ENCODE measurements around the gene CRYGA. TPM values are rescaled to one million over a fixed set of nuclear protein-coding genes. Genes with fewer than 3 reads are reported as not detected.

Gene CRYGA
- polyA plus RNA-seq, 1 of the 3 experiments (the other 2 are of a cell fraction): not detected

- Histone ChIP-seq H3K9me2 (no peaks in the 10 kb centered on the region), H3K4me1 (ENCODE audit: control insufficient read depth in 1 of 2, insufficient read depth in 2 of 2, low read depth in 1 of 2, low read length in 1 of 2) (no peaks in the 10 kb centered on the region; a peak in 1 of 4 replicates), H3K9me3 (no peaks in the 10 kb centered on the region), H3K79me2 (ENCODE audit: insufficient read depth) (no peaks in the 10 kb centered on the region), H2AFZ (ENCODE audit: low read depth) (no peak overlapping the region), H3K9ac (no peak overlapping the region), H3K4me3 (ENCODE audit: low read depth in 2 of 2, low read length in 1 of 2) (no peak overlapping the region), H3K36me3 (replicated peaks in 1 of 2; ENCODE audit: control insufficient read depth in 1 of 2, insufficient read depth in 2 of 2, low read length in 1 of 2) (no peaks in the 10 kb centered on the region), H3K27me3 (ENCODE audit: insufficient read depth) (no peaks in the 10 kb centered on the region), H3K4me2 (no peak overlapping the region), H4K20me1 (ENCODE audit: insufficient read depth) (no peaks in the 10 kb centered on the region), H3K27ac (ENCODE audit: low read depth in 2 of 2, low read length in 1 of 2) (no peak overlapping the region), H3F3A (replicated peaks; ENCODE audit: insufficient read depth) (no peaks in the 10 kb centered on the region)
- TF ChIP-seq NFIC (IDR thresholded peaks at IDR 0.05; ENCODE audit: borderline replicate concordance) (no peak), CTCF (IDR thresholded peaks at IDR 0.05) (no peak), RXRA (IDR thresholded peaks at IDR 0.05; ENCODE audit: borderline replicate concordance, low read depth) (no peak), FOXJ3 (CRISPR knock-in tag; IDR thresholded peaks at IDR 0.05) (no peak), USF1 (IDR thresholded peaks at IDR 0.05; ENCODE audit: borderline replicate concordance, low read depth) (no peak), EP300 (IDR thresholded peaks at IDR 0.05; ENCODE audit: borderline replicate concordance in 1 of 2, low read depth in 1 of 2, low read length in 1 of 2) (no peak), RAD21 (IDR thresholded peaks at IDR 0.05; ENCODE audit: low read length) (no peak), RCOR1 (IDR thresholded peaks at IDR 0.05; ENCODE audit: low read length) (no peak)
- ChIA-PET CTCF (interaction anchor here (0.8 kb wide), 1 partner anchor 14 kb away, joined by 4 read pairs; no protein-coding TSS in a partner anchor), POLR2A (interaction anchor here (0.6 kb wide), 1 partner anchor 52 kb away, joined by 6 read pairs; no protein-coding TSS in a partner anchor)
- no peak for DNase-seq
- 74% methylated on average over 5 of the region's 5 CpGs for WGBS (ENCODE audit: low lambda C conversion rate)
Measured at GRCh38 chr2:208189069-208189809, 25.9 kb upstream of the CRYGA start.

- Histone ChIP-seq H3F3A (replicated peaks; ENCODE audit: insufficient read depth) (no peaks in the 10 kb centered on the region), H3K36me3 (replicated peaks in 1 of 2; ENCODE audit: control insufficient read depth in 1 of 2, insufficient read depth in 2 of 2, low read length in 1 of 2) (no peaks in the 10 kb centered on the region), H3K4me1 (ENCODE audit: control insufficient read depth in 1 of 2, insufficient read depth in 2 of 2, low read depth in 1 of 2, low read length in 1 of 2) (no peaks in the 10 kb centered on the region; a peak in 1 of 4 replicates), H3K4me2 (no peak overlapping the region), H3K9me3 (no peaks in the 10 kb centered on the region), H3K9ac (no peak overlapping the region), H3K27ac (ENCODE audit: low read depth in 2 of 2, low read length in 1 of 2) (no peak overlapping the region), H3K4me3 (ENCODE audit: low read depth in 2 of 2, low read length in 1 of 2) (no peak overlapping the region), H3K79me2 (ENCODE audit: insufficient read depth) (no peaks in the 10 kb centered on the region), H4K20me1 (ENCODE audit: insufficient read depth) (no peaks in the 10 kb centered on the region), H3K27me3 (ENCODE audit: insufficient read depth) (no peaks in the 10 kb centered on the region), H3K9me2 (no peaks in the 10 kb centered on the region), H2AFZ (ENCODE audit: low read depth) (no peak overlapping the region)
- DNase-seq: no peak
- WGBS (ENCODE audit: low lambda C conversion rate): 70% methylated on average over 2 of the region's 2 CpGs
- ChIA-PET CTCF (interaction anchor here (1.8 to 1.9 kb wide), 2 partner anchors 11 to 67 kb away, joined by 4 to 12 read pairs; no protein-coding TSS in a partner anchor), POLR2A (no interaction called here)
- TF ChIP-seq EP300 (IDR thresholded peaks at IDR 0.05; ENCODE audit: borderline replicate concordance in 1 of 2, low read depth in 1 of 2, low read length in 1 of 2) (no peak), SIN3A (IDR thresholded peaks at IDR 0.05; ENCODE audit: borderline replicate concordance, low read depth, low read length) (no peak), EZH2phosphoT487 (IDR thresholded peaks at IDR 0.05; ENCODE audit: borderline replicate concordance, low read depth) (no peak), GABPA (IDR thresholded peaks at IDR 0.05; ENCODE audit: low read depth) (no peak), TCF12 (IDR thresholded peaks at IDR 0.05) (no peak), PBX3 (IDR thresholded peaks at IDR 0.05) (no peak), USF1 (IDR thresholded peaks at IDR 0.05; ENCODE audit: borderline replicate concordance, low read depth) (no peak), YY1 (IDR thresholded peaks at IDR 0.05; ENCODE audit: low read depth) (no peak), ELF1 (IDR thresholded peaks at IDR 0.05) (no peak), NRF1 (IDR thresholded peaks at IDR 0.05; ENCODE audit: low read depth, low read length) (no peak), CTCF (IDR thresholded peaks at IDR 0.05) (no peak)
Measured at GRCh38 chr2:208186893-208187292, 23.5 kb upstream of the CRYGA start.
